Activated CD4-positive, alpha-beta T cell treated with anti-CD3 and anti-CD28 coated beads, Interleukin-2, amount 50 U/mL, for 24 hours (primary cell): ENCODE measurements around the gene PRKAR2B.
A peak's percentile ranks its signal among the peaks of the same experiment; 100 is the strongest.
"Not testable (repeated sequence)": the region's sequence is repeated elsewhere in the genome, so short reads cannot be mapped to it uniquely, and the experiment has no call there.

Experiments
- DNase-seq, 2 donors: peaks; one replicate each; pipeline ENCODE4 v3.0.0-alpha.2; 2020; ENCODE audit warnings: low read depth in 1 of 2, low spot score in 1 of 2

PRKAR2B gene

DNA sequence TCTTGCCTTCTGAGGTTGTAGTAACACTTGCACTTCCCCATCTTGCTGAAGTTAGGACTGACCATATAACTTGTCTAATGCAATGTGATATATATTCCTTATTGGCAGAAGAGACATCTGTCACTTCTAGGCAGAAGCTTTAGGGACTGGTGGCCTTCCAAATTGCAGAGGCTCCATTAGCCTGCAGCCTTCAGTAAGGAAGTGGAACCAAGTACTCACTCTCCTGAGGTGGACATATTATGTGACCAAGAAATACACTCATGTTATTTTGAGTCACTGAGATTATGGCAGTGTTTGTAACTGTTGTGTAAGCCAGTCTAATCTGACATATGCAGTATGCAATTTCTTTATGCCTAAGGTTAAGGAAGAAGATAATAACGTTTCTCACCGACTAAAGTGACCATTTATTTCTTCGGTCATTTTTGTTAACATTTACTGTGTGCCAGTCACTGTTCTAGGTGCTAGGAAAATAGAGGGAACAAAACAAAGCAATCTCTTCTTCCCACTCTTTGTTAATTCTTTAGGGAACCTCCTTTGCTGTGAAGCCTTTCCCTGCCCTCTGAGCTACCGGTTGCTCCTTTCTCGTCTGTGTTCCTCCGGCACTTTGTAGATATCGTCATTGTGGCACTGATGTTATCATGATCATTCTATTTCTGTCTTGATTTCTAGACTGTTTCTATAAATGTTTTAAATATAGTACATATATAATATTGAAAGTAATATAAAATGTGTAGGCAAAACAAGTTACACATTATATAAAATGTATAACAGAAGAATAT, 71.4 kb downstream of the PRKAR2B start:
- no peak for DNase-seq

DNA sequence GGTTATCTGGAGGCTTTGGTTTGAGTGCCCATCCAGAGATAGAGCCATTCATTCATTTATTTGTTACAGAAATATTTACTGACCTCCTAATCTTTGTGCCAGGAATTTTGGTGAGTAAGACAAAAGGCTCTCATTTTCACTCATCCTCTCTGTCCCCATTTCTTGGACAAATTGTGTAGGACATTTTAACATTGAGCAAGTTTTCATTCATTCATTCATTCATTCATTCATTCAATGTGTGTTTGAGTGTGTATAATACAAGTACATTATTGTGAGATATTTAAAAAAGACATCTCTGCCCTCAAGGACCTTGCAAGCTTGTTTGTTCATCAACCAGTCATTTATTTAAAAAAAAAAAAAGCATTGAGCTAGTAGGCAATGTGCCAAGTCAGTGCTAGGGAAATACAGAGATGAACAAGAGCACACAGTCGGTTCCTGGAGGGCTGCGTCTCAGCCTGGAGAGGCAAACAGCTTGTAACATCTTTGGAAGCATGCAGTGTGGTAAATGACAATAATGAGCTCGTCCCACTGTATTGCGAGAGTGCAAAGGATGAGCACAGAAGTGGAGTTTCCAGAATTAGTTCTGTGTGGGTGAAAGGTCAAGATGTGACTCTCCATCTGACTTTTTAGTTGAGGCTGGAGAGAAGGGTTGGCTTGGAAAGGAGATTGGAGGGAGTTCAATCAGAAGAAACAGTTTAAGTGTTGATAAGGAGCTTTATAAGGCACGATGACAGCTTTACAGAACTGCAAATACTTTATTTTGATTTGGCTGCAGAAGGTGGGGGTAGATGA, 73.8 kb downstream of the PRKAR2B start:
- DNase-seq: no peak

DNA sequence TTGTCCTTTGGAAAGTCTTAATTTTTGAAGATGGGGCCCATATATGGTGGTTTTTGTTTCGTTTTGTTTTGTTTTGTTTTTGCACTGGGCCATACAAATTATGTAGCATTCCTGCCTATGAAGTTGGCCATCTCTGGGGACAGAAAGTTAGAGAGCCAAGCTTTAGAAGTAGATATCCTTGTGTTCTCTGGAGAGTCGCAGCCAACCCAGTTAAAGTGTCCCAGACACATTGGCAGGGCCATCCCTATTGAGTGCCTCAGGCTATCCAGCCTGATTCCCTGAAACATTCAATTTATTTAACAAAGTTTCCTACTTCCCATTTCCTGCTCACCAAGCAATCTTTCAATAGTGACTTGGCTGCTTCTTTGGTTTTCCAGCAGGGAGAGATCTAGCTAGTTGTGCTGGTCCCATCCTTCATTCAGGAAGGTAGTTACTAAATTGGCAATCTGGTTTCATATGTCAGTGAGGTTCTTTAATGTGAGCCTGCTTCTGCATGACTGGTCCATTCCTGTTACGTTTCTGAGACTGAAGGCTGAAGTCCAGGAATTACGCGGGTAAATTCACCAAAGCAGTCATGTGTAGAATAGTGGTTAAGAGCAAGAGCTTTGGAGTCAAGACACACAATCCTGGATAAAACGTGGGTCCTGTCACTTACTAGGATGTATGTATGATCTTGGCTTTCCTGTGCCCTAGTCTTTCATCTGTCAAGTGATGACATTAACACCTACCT, 75.0 kb downstream of the PRKAR2B start:
- no peak for DNase-seq

DNA sequence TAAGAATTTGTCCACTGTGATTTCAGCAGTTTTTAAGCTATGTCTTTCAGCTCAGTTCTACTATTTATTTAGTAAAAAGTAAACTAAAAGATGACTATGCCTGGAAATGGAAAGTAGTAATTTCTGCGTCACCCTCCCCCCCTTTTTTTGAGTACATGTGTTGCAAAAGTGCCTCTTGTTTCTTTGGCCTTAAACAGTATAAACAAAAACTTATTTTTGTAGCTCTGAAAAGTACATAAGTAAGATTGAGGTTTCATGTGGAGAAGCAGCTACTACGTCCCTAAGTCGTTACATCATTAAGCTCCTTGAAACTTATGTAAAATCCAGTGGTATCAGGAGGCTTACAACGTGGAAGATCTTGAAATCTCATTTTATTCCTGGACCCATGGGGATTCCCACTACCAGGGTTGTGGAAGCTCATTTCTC, 78.0 kb downstream of the PRKAR2B start:
- DNase-seq: no peak

DNA sequence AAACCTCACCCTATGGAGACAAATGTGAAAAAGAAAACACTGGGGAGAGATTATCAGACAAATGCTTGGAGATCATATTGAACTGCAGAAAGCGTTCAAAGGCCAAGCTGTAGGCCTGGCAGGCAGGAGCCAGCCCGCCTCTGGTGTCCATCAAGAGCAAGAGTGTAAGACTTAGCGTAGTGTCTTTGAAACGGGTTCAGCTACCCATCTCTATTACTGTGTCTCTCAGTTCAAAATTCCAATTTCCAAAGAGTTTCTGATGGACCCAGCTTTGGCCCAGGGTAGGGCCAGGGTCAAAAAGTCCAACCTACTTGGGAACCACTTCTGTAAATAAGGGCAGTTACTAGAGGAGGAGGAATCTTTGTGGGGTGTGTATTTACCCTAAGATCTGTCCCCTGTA, 78.9 kb downstream of the PRKAR2B start:
- no peak for DNase-seq

DNA sequence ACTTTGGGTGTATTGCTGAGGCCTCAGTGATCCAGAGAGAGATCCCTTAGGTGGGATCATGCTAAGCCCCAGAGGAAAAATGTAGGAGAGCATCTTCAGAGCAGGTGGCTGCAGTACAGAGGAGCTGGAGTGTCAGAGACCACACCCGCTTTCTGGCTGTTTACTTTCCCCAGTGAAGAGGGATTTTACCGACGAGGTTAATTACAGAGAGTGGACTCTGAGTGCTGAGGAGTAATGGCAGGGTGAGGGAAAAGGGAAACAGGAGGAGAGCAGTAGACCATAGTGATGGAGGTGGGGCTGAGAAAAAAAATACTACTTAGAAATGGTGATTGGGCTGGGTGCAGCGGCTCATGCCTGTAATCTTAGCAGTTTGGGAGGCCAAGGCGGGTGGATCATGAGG, 81.0 kb downstream of the PRKAR2B start:
- no peak for DNase-seq

DNA sequence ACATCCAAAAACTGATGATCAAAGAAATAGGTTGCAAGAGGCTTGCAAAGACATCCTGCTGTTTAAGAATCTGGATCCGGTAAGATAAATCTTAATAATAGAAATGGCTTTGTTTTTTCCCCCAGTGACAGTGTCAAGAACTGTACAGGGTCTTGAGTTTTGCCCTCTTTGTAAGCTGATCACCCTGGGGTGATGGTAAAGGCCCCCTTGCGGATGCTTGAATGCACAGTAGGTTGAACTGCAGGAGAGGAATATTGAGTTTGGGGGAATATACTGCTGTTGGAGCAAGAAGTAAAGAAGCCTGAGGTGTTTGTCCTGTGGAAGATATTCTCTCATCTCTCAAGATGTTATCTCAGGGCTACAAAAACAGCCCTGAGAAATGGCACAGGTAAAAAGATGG, 83.7 kb downstream of the PRKAR2B start:
- no peak for DNase-seq

DNA sequence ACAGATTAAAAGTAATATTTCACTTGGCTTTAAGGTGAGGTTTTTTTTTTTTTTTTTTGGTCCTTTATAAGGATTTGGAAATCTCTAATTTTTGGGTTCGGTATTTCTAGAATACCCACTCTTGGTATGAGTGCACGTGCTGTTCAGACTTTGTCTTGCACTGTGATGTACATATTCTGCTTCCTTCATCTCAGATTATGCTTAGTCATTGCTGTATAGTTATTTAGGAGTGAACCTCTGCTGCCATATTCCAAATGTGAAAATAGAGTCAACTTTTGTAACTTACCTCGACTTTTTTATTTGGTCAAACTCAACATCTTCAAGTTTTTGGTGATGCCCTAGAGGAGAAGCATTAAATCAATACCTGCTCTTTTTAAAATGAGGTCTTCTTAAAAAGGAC, 84.2 kb downstream of the PRKAR2B start:
- DNase-seq: no peak

DNA sequence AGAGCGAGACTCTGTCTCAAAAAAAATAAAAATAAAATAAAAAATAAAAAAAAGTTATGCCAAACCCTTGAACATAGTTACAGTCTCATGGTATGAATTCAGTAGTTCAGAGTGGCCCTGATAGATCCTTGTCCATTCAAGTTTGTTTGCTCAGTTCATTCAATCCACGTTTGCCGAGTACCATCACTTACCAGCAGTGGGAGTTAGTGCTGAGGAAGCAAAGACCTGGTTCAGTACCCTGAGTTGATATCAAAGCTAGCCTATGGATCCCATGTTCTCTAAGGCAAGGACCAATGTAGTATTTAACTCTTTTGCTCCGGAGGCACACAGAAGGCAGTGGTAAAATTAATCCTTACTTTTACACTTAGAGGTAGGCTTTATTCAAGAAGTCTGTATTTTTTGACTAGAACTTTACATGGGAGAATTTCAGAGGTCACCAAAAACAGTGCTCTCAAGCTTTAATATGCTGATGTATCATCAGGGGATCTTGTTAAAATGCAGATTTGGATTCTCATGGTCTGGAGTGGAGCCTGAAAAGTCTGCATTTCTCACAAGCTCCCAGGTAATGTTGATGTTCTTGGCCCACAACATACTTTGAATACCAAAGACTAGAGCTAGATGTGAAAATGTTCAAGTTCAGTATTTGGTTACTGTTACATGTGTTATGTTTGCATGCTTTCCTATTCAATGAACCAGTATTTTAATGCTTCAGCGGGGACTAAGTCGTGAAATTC, 86.1 kb downstream of the PRKAR2B start:
- no peak for DNase-seq

DNA sequence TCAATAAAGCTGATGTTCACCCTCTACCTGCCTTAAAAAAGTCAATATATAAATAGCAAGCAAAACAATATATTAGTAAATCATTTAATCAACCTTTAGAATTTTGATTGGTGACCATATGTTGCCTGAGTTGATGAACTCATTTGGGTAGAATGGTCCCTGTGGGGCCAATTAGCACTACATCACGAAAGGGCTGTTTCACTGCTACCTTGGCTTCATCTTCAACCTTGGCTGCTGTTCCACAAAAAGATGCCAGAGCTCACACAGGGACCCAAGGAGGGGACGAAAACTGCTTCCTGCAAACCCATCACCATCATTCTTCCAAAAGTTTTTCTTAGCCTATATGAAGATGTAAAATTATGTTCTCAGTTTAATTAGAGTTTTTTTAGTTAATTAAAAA, 88.9 kb downstream of the PRKAR2B start:
- DNase-seq: no peak

DNA sequence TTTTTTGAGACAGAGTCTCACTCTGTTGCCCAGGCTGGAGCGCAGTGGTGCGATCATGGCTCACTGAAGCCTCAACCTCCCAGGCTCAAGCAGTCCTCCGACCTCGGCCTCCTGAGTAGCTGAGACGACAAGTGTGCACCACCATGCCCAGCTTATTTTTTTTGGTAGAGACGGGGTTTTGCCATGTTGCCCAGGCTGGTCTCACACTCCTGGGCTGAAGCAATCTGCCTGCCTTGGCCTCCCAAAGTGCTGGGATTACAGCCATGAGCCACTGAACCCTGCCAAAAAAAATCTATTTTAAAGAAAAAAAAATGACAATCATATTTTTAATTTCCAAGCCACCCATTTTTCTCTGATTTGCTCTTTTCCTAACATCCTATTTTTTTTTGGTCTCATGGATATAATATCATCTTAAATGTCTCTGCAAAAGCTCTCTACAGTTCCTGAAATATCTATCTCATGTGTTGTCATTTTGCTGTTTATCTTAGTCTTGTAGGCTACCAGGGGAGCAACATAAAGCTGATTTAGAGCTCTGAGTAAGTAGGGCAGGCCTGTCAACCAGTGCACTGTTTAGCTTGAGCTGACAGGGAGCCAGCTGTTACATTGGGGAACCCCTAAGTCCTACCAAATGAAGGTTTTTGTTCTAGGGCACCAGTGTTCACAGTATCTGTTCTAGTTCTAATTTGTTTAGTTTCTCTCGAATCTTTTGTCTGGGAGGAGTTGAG, 94.4 kb downstream of the PRKAR2B start:
- no peak for DNase-seq

DNA sequence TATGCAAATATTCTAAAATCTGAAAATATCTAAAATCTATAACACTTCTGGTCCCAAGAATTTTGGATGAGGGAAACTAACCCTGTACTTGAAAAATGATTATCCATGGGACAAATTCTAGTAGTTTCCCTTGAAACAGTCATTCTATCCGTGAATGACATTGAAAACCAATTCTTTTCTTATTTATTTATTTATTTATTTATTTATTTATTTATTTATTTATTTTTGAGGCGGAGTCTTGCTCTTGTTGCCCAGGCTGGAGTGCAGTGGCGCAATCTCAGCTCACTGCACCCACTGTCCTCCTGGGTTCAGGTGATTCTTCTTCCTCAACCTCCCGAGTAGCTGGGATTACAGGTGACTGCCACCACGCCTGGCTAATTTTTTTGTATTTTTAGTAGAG, 99.4 kb downstream of the PRKAR2B start:
- DNase-seq: not testable (repeated sequence)

DNA sequence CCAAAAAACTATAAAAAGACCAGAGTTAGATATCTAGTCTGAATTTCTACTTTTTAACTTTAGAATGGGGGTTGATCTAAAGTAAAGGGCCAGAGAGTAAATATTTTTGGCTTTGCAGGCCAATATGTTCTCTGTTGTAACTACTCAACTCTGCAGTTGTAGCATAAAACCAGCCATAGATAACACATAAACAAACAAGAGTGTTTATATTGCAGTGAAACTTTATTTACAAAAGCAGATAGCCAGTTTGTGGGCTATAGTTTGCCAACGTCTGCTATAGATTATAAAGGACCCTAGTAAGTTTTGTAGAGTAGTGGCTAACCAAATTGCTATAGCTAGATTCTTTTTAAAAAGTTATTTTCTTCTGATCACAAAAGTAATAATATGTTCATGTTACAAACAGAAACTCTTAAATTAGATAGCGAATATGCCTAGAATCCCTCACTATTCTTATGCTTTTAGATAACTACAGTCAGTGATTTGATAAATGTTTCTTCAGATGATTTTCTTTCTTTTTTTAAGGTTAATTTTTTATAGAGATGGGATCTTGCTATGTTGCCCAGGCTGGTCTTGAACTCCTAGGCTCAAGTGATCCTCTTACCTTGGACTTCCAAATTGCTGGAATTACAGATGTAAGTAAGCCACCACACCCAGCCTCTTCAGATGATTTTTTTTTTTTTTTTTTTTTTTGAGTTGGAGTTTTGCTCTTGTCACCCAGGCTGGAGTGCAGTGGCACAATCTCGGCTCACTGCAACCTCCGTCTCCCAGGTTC, 100.7 kb downstream of the PRKAR2B start:
- DNase-seq: no peak

DNA sequence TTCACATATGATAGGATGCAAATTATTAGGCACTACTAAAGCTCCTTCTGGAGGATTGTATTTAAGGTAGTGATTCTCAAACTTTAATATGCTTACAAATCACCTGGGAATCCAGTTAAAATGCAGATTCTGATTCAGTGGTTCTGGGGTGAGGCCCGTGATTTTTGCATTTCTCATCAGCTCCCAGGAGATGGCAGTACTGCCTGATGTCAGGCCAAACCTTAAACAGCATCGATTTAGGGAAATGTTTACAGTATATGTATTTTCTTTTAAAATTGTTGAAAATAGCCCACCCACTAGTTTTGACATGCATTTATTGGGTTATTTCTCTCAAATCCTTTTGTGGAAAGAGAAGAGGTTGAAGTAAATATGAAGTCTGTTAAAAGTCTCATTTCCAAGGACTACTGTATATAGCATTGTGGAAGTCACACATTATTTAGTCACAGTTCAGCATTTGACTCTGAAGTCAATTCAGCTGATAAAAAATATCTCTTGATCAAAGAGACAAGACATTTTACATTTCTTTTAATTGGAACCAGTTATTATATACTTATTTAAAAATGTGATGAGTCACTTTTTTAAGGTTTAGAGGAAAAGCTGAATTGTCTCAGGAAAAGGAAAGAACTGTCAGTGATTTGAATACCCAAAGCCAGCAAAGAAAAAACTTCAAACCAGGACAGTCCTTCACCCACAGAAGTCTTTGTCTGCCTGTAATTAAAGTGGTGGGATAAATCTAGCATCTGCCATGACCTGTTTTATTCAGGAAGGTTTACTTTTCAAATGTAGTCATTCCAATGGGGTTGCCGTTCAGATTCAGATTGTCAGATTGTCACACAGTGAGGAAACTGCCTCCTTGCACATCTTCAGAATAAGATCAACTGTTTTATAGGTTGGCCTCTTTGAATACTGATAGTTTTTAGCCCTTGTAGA, 103.2 kb downstream of the PRKAR2B start:
- DNase-seq: peak in 1 of 2 donors; percentile 26

DNA sequence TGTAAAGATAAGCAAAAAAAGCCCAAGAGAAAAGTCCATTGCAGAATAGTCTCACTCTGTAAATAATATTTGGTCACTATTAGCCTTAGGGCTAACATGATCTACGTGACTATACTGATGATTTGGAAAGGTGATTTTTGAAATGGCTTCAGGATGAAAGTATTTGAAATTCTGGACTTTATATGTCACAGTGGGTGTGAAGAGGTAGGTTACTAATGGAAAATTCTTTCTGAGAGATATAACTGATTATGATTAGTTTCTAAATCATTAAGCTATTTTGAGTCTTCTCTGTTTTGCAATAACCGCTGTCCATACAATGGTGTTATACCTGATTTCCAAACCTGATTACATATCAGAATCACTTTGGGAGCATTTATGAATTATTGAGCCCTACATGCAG, 104.2 kb downstream of the PRKAR2B start:
- DNase-seq: no peak

DNA sequence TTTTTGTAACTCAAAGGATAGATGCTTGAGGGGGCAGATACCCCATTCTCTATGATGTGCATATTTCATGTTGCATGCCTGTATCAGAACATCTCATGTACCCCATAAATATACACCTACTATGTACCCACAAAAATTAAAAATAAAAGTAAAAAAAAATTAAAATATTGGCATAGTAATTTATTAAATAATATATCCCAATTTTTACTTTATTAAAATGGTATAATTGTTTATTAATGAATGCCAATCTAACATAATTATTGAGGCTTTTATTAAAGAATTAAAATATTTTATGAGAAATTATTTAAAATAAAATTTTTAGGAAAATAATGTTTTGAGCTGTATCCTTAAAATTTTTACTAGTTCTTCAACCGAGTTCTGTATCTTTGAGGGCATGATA, 105.4 kb downstream of the PRKAR2B start:
- DNase-seq: no peak

DNA sequence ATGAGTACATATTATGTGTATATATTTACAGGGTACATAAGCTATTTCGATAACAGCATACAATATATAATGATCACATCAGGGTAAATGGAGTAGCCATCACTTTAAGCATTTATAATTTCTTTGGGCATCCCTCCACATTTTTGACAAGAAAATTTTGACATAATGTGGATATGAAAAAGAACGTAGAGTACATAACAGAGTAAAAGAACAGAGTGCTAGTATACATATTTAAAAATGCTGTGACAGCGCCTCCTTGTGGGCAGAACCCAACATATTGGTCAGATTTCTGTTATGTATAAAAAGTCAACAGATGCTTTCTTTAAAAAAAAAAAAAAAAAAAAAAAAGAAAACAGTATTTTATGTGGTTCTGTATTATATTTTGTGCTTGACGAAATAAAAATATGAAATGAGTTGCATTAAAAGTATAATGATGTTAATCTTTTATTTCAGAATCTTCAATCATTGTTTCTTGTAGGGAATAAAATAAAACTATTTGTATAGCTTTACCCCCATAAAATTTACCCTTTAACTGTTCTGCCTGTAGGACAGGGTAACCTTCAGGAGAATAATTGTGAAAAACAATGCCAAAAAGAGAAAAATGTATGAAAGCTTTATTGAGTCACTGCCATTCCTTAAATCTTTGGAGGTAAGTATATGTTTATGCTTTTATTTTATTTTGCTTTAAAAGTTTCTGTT, 106.0 kb downstream of the PRKAR2B start:
- DNase-seq: peak; percentile 49 to 74

DNA sequence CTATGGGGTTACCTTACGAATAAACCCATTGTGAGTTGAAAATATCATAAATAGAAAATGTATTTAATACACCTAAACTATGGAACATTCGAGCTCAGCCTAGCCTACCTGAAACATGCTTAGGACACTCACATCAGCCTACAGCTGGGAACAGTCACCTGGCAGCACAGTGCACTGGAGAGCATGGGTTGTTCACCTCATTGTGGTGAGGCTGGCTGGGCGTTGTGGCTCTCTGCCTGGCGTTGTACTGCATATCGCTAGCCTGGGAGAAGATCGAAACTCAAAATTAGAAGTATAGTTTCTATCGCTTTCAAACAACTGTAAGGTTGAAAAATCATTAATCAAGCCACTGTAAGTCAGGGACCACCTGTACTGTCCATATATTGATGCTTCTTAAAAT, 107.0 kb downstream of the PRKAR2B start:
- no peak for DNase-seq
